GM12878 (cell line): Measurements from ENCODE around the gene GAL. TPM values are rescaled to one million over a fixed set of nuclear protein-coding genes. Genes with fewer than 3 reads are reported as not detected.

Experiments used
- ATAC-seq: fragments of 200-7000 bp; cut with Tn5 transposase; 3 replicates; pipeline ENCODE4 v1.9.1; 2020; ENCODE audit warnings: mild to moderate bottlenecking, moderate library complexity
- BruUV-seq: library from RNA; stranded (reverse); fragments of 400-500 nt; replicated peaks from 2 replicates; lab custom pipeline; 2021; lab: Mats Ljungman, UMichigan
- CTCF ChIA-PET: fragments of 300-600 bp; sonication (Branson Sonifier 250); formaldehyde crosslinking; extraction: SDS; loops from one replicate; lab custom pipeline; 2021; ENCODE audit warnings: inconsistent platforms; lab: Yijun Ruan, JAX
- POLR2A ChIA-PET: fragments of 350-600 bp; formaldehyde crosslinking; extraction: SDS; loops from one replicate; lab custom pipeline; 2021; ENCODE audit warnings: inconsistent platforms; lab: Charles Lee
- RAD21 ChIA-PET: fragments of 300-600 bp; sonication (Branson Sonifier 250); formaldehyde crosslinking; loops from one replicate; lab custom pipeline; 2023; ENCODE audit warnings: antibody characterized with exemption; ENCODE audit not compliant: unreplicated experiment; lab: Charles Lee
- SMC1A ChIA-PET: fragments of 300-600 bp; sonication (Branson Sonifier 250); formaldehyde crosslinking; loops from one replicate; lab custom pipeline; 2023; ENCODE audit not compliant: unreplicated experiment, uncharacterized antibody; lab: Charles Lee
- DNase-seq: peaks from one replicate; pipeline ENCODE4 v3.0.0-alpha.2; 2011; ENCODE audit warnings: low read depth, low spot score
- FAIRE-seq: peaks from 3 replicates; lab custom pipeline; 2011; peaks lifted over from hg19 to GRCh38; lab: Jason Lieb, UNC
- H2AFZ ChIP-seq: 2 replicates; pipeline ENCODE4 v1.6.0; 2011; ENCODE audit warnings: low read depth, low read length, control low read depth; ENCODE audit not compliant: control insufficient read depth
- H3K27ac ChIP-seq: 2 replicates; pipeline ENCODE4 v1.5.1; 2011; ENCODE audit warnings: control low read depth; ENCODE audit not compliant: control insufficient read depth, insufficient read depth
- H3K27me3 ChIP-seq, 2 experiments: replicated peaks in 1 of 2; 2 replicates each; pipeline versions ENCODE4 v1.6.0 to v1.6.1; 2011; ENCODE audit warnings: low read length in 1 of 2; ENCODE audit not compliant: control insufficient read depth in 2 of 2, insufficient read depth in 2 of 2
- H3K36me3 ChIP-seq, 2 experiments: 2 replicates each; pipeline ENCODE4 v1.5.1; 2011; ENCODE audit warnings: low read length in 1 of 2; ENCODE audit not compliant: control insufficient read depth in 2 of 2, insufficient read depth in 2 of 2
- H3K4me1 ChIP-seq: 2 replicates; pipeline ENCODE4 v1.6.1; 2011; ENCODE audit warnings: mild to moderate bottlenecking, low read length, moderate library complexity, mixed read lengths; ENCODE audit not compliant: control insufficient read depth, insufficient read depth
- H3K4me2 ChIP-seq: 2 replicates; pipeline ENCODE4 v1.6.0; 2011; ENCODE audit warnings: control low read depth; ENCODE audit not compliant: control insufficient read depth, insufficient read depth
- H3K4me3 ChIP-seq: fragments of 200-600 bp; sonication (generic); 2 replicates; pipeline ENCODE4 v1.5.1; 2016
- H3K79me2 ChIP-seq: 2 replicates; pipeline ENCODE4 v1.6.0; 2011; ENCODE audit warnings: low read length; ENCODE audit not compliant: control insufficient read depth, insufficient read depth
- H3K9ac ChIP-seq: 2 replicates; pipeline ENCODE4 v1.8.0; 2011; ENCODE audit warnings: low read length, control low read depth, mixed read lengths; ENCODE audit not compliant: control insufficient read depth, insufficient read depth
- H3K9me3 ChIP-seq: replicated peaks from 3 replicates; pipeline ENCODE4 v1.5.1; 2011; ENCODE audit warnings: mild to moderate bottlenecking, low read length; ENCODE audit not compliant: control insufficient read depth, insufficient read depth
- H4K20me1 ChIP-seq: 2 replicates; pipeline ENCODE4 v1.6.0; 2011; ENCODE audit not compliant: control insufficient read depth, insufficient read depth
- IKZF1 ChIP-seq: fragments of 450-650 bp; conservative IDR thresholded peaks from 2 replicates; pipeline ENCODE4 v1.6.1; 2017; ENCODE audit warnings: antibody characterized with exemption, mild to moderate bottlenecking
- MAX ChIP-seq: IDR thresholded peaks from 2 replicates; pipeline ENCODE4 v1.6.1; 2012; ENCODE audit warnings: low read depth, low read length, improper control_type of control experiment
- MEF2B ChIP-seq: fragments of 450-650 bp; IDR thresholded peaks from 2 replicates; pipeline ENCODE4 v1.6.1; 2018; ENCODE audit warnings: mild to moderate bottlenecking, moderate library complexity; ENCODE audit not compliant: partially characterized antibody, poor library complexity, severe bottlenecking
- SIX5 ChIP-seq: IDR thresholded peaks from 2 replicates; pipeline ENCODE4 v1.6.1; 2011; ENCODE audit warnings: mild to moderate bottlenecking, low read depth, low read length, moderate library complexity; ENCODE audit not compliant: severe bottlenecking
- SMC3 ChIP-seq: IDR thresholded peaks from 2 replicates; pipeline ENCODE4 v1.6.1; 2011; ENCODE audit warnings: low read length, improper control_type of control experiment, borderline replicate concordance
- TAF1 ChIP-seq: IDR thresholded peaks from 2 replicates; pipeline ENCODE4 v1.6.1; 2011; ENCODE audit warnings: mild to moderate bottlenecking, low read depth, low read length, borderline replicate concordance
- TCF7 ChIP-seq: IDR thresholded peaks from 2 replicates; pipeline ENCODE4 v1.6.1; 2014; ENCODE audit warnings: antibody characterized with exemption, borderline replicate concordance
- WGBS: methylation state at CpG from one replicate; pipeline ENCODE4 v1.1.6; 2016; ENCODE audit warnings: low lambda C conversion rate; ENCODE audit not compliant: insufficient replicate concordance, insufficient coverage; ENCODE audit errors: missing lambda C conversion rate; 5-methylcytosine and 5-hydroxymethylcytosine counted together
- in situ Hi-C: fragments of 300-500 bp; cut with MboI; formaldehyde crosslinking; loops from 9 replicates; pipeline ENCODE4 v1.14.3; 2018; ENCODE audit warnings: mixed read lengths
- intact Hi-C: fragments of 100-400 bp; cut with micrococcal nuclease; formaldehyde crosslinking; loops from one replicate; pipeline ENCODE4 v1.14.2; 2022; ENCODE audit not compliant: unreplicated experiment
- polyA plus RNA-seq, 11 experiments: library from polyadenylated mRNA; depleted of rRNA in 4 of 11; unstranded in 6 of 11; stranded (reverse) in 5 of 11; fragments of >200 nt; fragmentation: Nextera tagmentation in 4 of 11; fragmentation: Illumina TruSeq in 1 of 11; extraction: Ambion mirVana in 4 of 11; extraction: Trizol in 1 of 11; gene quantifications; 1 replicate in 1 of 11; 2 replicates in 10 of 11; pipeline versions ENCODE4 v1.2.1 to v1.2.3, GENCODE V29; 2011 to 2016; ENCODE audit warnings: inconsistent platforms in 2 of 11, missing spikeins in 2 of 11, low read depth in 1 of 11
- total RNA-seq, 4 experiments: library from RNA; depleted of rRNA in 3 of 4; stranded (reverse); fragments of >200 nt in 3 of 4; fragmentation: Illumina TruSeq in 1 of 4; extraction: Trizol in 1 of 4; gene quantifications; 2 replicates each; pipeline versions ENCODE4 v1.2.1 to v1.2.3, GENCODE V29; 2013 to 2021
- TF ChIP-seq, protein P1 (sequence below): fragments of 450-650 bp; IDR thresholded peaks from 2 replicates; pipeline ENCODE4 v1.6.1; 2016; ENCODE audit warnings: mild to moderate bottlenecking

The GAL gene
- total and polyA plus RNA-seq, 10 of the 15 experiments (the other 5 are each of a cell fraction or from before 2014, with no cell fraction given), result 0.35 TPM; not detected in 9

DNA sequence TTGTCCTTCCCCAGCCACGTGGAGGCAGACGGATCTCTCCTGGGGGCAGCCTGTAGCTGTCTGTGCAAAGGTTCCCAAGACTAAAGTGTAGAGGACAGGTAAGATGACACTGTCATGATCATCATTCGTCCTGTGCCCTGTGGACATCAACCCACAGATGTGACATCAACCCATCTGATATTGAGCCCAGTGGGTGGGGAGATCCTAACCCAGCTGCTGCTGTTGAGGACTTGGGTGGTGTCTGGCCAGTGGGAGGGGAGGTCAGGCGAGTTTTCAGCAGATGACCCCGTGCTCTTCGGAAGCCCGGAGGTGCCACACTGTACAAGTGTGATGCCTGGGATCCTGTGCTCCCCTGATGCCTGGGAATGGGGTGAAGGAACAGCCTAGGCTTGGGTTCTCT is 1.2 kb upstream of the GAL start:
- FAIRE-seq (no peak), DNase-seq (no peak)
- BruUV-seq, result no TSS peak
- Histone ChIP-seq H3K79me2 (no peaks in the 10 kb centered on the region), H3K9me3 (no peaks in the 10 kb centered on the region), H3K27me3 (peaks cover 11 to 24% of the 10 kb centered on the region in 2 experiments), H3K4me3 (no peak overlapping the region), H3K4me2 (no peak overlapping the region)
- SMC1A ChIA-PET, result no interaction called here
- POLR2A ChIA-PET, result no interaction called here
- intact Hi-C loops, result no loop called here
- RAD21 ChIA-PET, result no interaction called here
- in situ Hi-C loops, result no loop called here
- no peak for TF ChIP-seq TCF7
- no peak for TF ChIP-seq SMC3
- TF ChIP-seq, protein P1, sequence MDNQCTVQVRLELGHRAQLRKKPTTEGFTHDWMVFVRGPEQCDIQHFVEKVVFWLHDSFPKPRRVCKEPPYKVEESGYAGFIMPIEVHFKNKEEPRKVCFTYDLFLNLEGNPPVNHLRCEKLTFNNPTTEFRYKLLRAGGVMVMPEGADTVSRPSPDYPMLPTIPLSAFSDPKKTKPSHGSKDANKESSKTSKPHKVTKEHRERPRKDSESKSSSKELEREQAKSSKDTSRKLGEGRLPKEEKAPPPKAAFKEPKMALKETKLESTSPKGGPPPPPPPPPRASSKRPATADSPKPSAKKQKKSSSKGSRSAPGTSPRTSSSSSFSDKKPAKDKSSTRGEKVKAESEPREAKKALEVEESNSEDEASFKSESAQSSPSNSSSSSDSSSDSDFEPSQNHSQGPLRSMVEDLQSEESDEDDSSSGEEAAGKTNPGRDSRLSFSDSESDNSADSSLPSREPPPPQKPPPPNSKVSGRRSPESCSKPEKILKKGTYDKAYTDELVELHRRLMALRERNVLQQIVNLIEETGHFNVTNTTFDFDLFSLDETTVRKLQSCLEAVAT, result no peak
- TF ChIP-seq IKZF1, result no peak
- TF ChIP-seq TAF1, result no peak
- TF ChIP-seq MEF2B, result no peak
- no peak for TF ChIP-seq MAX
- TF ChIP-seq SIX5, result no peak
- TF ChIP-seq, all 136 proteins: peak for 0
- CTCF ChIA-PET, result no interaction called here
- Histone ChIP-seq H3K36me3 (no peaks in the 10 kb centered on the region), H3K27ac (no peak overlapping the region), H3K4me1 (no peaks in the 10 kb centered on the region), H2AFZ (no peak overlapping the region), H3K9ac (no peak overlapping the region), H4K20me1 (no peaks in the 10 kb centered on the region)
- ATAC-seq, result no peak
- 1% methylated on average over 7 of the region's 7 CpGs for WGBS
